Spleen (tissue), 7 donors: ENCODE results near the gene LY86.

ENCODE experiments used
- POLR2A ChIP-seq, 3 donors: fragments of 450-650 bp; IDR thresholded peaks; one replicate each; pipeline ENCODE4 v1.5.1; 2017; ENCODE audit warnings: antibody characterized with exemption in 3 of 3, mild to moderate bottlenecking in 1 of 3
- POLR2AphosphoS5 ChIP-seq, 3 donors: sonication (generic); formaldehyde crosslinking; IDR thresholded peaks; one replicate each; pipeline ENCODE4 v1.5.1; 2017; ENCODE audit warnings: antibody characterized with exemption in 3 of 3
- TF ChIP-seq, protein P1 (sequence below), 11 experiments: fragments of 200-600 bp in 7 of 11; fragments of 450-650 bp in 4 of 11; sonication (generic) in 4 of 11; IDR thresholded peaks in 8 of 11; conservative IDR thresholded peaks in 3 of 11; 1 replicate in 7 of 11; 2 replicates in 4 of 11; pipeline versions ENCODE4 v1.4.0 to v1.8.0; 2016 to 2021; ENCODE audit warnings: antibody characterized with exemption in 11 of 11, inconsistent platforms in 4 of 11, mild to moderate bottlenecking in 1 of 11
- donor health status: DM: no; HTN: no; CAD: no; lungs with moderate emphysema.
- donor health status: DM: no; HTN: no; CAD: no.
- donor health status: DM: no; HTN: no; CAD: no.

- TF ChIP-seq, protein P1, sequence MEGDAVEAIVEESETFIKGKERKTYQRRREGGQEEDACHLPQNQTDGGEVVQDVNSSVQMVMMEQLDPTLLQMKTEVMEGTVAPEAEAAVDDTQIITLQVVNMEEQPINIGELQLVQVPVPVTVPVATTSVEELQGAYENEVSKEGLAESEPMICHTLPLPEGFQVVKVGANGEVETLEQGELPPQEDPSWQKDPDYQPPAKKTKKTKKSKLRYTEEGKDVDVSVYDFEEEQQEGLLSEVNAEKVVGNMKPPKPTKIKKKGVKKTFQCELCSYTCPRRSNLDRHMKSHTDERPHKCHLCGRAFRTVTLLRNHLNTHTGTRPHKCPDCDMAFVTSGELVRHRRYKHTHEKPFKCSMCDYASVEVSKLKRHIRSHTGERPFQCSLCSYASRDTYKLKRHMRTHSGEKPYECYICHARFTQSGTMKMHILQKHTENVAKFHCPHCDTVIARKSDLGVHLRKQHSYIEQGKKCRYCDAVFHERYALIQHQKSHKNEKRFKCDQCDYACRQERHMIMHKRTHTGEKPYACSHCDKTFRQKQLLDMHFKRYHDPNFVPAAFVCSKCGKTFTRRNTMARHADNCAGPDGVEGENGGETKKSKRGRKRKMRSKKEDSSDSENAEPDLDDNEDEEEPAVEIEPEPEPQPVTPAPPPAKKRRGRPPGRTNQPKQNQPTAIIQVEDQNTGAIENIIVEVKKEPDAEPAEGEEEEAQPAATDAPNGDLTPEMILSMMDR (IDR thresholded peaks at IDR 0.05 in 8 of 11, conservative IDR thresholded peaks at IDR 0.05 in 3 of 11) = no peak
- no peak for TF ChIP-seq POLR2A (IDR thresholded peaks at IDR 0.05)
- TF ChIP-seq POLR2AphosphoS5 (IDR thresholded peaks at IDR 0.05) = no peak
These were observed 72.7 kb downstream of the LY86 start for GRCh38 chr6:6661191-6661590.
